ENCODE measurements around the gene ICAM2.
"Not testable (repeated sequence)": the region's sequence is repeated elsewhere in the genome, so short reads cannot be mapped to it uniquely, and the experiment has no call there.

ICAM2 gene

DNA sequence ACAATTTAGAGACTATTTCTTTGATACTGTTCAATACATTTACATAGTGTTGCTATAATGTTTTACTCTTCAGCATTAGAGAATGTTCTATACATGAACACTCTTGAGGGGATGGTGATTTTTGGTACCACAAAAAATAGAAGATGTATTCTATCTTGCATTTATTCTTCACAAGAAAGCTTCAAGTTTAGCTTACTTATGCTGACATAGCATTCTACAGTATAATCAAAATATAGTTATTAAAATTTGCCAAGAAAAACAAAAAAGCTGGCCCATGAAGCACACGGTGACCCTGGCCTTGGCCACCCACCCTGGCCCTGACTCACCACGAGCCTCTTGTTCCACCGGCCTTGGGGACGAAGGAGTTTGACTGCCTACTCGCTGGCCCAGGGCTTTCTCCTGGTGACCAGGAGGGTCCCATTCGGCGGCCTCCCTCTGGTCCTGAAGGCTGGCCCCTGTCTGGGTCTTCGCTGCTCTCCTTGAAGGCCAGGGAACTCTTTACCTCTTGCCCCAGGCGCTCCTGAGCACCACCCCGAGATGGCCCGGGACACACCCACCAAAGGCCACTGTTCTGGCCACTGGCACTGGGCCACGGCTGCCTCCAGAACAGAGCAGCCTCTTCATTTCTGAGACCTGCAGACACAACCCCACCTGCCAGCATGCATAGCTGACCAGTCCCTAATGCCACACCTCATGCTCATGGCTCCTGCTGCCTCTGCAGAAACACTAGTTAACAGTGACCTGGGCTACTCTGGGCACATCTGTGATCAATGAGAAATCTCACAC, 22.5 kb upstream of the ICAM2 start:
- DNase-seq (ENCODE audit: low spot score), result no peak

DNA sequence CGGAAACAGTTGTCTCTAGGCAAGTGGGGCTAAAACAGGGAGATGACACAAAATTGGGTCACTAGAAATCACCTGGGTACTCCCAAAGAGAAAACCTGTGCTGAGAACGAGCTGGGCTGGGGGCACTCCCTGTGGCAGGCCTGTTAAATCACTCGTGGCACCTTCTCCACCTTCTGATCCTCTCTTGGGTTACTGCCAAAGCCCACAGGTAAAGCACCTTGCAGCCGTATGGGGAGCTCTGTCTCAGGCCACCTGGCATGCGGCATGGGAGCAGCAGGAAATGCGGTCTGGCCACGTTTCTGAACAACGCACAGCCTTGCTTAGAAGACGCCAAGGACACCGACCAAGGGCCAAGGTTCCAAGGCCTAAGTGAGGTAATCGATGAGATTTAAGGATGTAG, 21.5 kb upstream of the ICAM2 start:
- no peak for DNase-seq (ENCODE audit: low spot score)

DNA sequence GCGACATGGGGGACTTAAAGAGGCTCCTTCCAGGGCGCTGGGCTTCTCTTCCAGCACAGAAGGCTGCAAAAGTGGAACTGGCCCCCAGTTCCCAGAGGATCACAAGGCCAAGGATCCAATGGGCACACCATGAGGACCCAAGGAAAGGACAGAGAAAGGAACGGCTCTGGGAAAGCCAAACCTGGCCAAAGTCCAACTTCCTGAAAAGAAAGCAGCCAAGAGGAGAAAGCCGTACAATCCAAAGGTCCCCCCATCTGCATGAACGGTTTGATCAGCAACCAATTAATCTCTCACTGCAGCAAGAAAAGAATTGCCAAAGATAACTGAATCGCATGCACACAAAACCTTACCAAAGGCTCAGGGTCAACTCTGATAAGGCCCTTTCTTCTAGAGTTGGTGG, 19.8 kb upstream of the ICAM2 start:
- no peak for DNase-seq (ENCODE audit: low spot score)

DNA sequence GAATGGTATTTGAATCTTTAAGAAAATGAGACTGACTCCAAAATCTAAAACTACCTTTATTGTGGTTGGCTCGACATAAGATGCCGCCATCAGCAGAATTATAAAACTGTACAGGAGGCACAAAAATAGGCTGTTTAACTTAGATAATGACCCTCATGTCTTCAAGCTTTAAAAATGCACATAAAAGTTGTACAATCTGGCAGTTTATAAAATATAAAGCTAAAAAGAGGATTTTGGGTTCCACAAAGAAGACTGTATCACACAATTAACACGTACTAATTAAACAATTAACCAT, 18.6 kb upstream of the ICAM2 start:
- no peak for DNase-seq (ENCODE audit: low spot score)

DNA sequence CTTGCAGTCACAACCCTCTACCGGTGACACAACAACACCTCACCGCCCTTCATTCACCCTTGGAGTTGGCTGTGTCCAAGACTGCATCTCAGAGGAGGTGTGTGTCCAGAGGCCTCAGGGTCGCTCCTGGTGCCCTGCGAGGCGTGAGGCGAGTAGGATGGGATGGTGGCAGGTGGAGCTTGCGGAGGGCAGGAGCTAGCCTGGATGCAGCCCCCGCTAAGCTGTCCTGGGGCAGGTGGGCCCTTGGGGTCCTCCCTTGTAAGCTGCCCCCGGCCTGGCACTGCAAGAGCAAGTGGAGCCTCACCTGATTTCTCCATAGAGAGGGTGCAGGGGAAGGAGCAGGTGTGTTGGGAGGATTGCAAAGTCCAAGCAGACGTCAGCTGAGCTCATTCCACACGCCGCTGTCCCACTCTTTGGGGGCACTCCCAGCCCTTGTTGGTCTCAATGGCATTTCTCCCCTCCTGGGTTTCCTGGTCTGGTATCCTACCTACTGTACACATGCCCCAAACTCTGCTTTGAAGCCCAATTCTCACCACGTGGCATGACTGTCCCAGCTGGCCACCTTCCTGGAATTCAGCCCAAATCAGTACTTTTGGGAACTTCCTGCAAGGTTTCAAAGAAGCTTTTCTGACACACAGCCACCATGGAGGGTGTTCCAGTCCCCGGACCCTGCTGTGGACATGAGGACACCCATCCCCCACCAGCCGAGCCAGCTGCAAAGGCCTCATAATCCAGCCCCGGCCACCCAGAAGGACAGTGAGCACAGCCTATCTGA, 18.1 kb upstream of the ICAM2 start:
- DNase-seq (ENCODE audit: low spot score), result no peak

DNA sequence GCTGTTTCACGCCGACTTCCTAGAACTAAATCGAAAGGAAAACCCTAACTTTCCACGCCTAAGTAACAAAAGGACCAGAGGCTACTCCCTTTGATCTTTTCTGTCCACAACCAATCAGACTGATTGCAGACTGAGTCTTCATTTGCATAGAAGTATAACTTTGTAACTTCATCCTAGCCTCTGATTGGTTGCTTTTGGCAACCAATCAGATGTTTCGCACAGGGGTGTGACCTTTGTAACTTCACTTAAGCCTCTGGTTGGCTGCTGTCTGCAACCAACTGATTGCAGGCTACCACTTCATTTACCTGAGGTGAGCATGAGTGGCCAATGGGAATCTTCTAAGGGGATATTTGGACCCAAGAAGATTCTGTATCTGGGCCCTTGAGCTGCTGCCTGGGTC, 17.4 kb upstream of the ICAM2 start:
- no peak for DNase-seq (ENCODE audit: low spot score)

DNA sequence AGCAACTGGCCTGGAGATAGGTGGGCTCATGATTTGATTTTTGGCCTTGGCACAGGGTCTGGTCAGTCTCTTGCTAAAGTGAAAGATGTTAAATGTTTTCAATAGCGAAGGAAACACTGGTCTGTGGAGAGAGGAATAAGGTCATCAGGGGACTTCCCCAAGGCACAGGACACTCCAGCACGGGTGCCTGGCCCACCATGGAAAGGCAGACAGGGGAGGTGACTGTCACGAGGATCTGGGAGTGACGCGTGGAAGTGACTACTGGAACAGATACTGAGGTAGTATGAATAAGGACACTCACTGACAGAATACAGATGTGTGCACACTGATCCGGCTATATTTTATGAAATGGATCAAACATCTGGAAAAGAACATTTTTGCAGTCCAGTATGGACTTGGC, 16.7 kb upstream of the ICAM2 start:
- no peak for DNase-seq (ENCODE audit: low spot score)

DNA sequence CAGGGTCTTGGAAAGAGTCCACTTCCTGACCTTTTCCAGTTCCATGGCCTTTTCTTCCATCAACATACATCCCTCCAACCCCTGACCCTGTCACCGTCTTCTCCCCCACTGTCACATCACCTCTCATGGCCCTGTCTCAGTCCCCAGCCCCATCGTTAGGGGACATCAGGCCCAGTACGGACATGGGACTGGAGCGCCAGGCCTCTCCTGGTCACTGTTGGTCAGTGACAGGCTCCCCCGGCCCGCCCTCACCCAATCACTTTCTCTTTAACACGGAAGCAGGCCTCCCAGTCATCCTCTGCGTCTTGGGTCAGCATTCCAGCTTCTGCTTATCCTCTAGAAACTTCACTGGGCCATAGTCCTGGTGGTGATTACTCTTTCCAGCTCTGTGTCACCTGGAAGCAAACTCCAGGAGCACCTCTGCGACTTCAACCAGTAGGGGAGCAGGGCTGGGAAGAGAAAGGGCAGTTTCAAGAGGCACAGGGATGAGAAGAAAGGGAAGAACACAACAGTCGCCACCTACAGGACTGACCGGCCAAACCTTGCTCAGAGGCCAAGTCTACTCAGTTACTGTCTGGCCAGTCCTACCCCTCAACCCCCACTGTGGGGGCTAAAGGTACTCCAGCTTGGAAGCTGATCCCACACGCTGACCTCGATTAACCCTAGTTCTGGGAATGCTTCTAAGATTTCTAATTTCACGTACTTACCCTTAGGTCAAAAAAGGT, 15.9 kb upstream of the ICAM2 start:
- DNase-seq (ENCODE audit: low spot score), result no peak

DNA sequence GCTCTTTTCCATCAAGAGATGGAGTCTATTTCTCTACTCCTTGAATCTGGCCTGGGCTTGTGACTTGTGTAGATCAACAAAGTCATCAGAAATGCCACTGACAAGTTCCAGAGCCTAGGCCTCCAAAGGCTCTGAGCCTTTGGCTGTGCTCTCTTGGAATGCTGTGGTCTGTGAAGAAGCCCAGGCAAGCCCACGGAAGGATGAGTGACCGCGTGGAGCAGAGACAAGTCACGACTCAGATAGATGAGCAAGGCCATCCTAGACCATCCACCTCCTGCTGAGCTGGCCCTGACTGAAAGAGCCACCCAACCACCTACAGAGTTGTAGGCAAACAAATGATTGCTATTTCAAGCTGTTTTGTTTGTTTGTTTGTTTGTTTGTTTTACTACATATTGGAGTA, 11.6 kb upstream of the ICAM2 start:
- no peak for DNase-seq (ENCODE audit: low spot score)

DNA sequence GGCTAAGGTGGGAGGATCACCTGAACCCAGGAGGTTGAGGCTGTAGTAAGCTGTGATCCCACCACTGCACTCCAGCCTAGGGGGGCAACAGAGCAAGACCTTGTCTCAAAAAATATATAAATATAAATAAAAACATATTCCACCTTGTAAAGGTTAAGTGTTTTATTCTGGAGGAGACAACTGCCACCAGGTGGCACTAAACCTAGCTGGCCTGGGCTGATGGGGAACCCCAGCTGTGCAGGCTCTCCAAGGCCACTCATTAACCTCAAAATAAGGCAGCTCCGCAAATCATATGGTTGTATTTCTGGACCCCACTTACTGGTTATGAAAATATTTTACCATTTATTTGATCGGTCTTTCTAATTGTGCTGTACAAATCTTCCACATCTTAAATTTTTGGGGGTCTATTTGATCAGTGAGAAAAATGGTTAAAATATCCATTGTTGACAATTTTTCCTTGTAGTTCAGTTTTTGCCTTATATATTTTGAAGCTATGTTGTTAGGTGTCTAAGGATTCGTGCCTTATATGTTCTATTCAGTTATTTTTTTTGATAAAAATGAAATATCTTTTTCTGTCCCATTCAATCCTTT, 8.5 kb upstream of the ICAM2 start:
- peak; percentile 66 for DNase-seq (ENCODE audit: low spot score)

DNA sequence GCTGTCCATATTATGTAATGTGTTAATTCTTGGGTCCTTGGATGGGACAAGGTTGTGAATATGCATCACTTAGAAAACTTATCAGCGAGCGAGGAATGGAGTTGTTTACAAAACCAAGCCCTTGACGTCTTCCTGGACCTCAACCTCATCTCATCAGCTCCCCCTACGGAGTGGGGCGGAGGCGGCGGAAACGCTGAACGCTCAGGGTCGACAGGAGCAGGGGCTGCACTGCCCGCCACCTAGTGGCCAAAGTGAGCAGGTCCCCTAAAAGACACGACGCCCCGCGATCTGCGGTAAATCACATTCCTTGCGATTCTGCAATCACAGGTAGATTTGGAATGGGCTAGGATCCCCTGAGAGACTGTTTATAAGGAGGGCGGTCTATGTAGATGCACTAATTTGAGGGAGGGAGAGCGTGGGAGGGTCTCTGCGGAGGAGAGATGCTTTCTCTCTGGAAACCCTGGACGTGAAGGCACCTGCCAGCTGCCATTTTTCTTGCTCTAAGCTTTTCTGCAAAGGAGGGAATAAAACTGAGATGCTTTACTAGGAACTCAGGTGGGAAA, 5.4 kb upstream of the ICAM2 start:
- DNase-seq (ENCODE audit: low spot score), result peak; percentile 38

DNA sequence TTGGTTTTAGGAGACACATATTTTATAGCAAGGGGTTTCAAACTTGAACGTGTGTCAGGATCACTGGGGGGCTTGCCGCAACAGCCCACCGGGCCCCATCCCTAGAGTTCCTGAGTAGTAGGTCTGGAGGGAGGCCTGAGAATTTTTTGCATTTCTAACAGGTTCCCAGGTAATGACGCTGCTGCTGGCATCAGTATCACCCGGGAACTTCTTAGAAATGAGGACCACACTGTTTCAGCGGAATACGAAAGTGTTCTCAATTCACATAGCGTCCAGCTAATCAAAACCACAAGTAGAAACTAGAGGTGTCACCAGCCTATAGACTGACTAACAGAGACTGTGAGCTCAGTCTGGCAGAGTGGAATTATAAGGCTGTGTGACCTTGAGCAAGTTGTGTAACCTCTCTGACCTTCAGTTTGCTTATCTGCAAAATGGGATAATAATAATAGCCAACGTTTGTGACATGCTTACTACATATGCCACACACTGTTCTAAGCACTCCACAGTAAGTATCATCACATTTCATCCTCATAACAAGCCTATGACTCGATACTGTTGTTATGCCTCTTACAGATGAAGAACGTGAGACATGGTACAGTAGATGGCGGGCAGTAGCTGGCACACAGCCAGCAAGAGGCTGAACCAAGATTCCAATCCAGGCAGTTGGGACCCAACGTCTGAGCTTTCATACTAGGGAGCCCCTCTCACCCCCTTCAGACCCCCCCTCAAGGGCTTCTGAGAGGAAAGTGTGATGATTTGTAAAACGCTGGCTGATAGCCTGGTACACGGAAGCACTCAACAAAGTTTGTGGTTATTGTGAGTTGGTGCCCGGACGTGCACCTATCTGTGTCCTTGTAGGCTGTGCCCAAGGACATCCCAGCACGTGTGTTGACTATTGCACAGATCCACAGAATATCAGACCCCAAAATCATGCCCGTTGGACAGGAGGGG, 4.6 kb upstream of the ICAM2 start:
- DNase-seq (ENCODE audit: low spot score), result no peak

DNA sequence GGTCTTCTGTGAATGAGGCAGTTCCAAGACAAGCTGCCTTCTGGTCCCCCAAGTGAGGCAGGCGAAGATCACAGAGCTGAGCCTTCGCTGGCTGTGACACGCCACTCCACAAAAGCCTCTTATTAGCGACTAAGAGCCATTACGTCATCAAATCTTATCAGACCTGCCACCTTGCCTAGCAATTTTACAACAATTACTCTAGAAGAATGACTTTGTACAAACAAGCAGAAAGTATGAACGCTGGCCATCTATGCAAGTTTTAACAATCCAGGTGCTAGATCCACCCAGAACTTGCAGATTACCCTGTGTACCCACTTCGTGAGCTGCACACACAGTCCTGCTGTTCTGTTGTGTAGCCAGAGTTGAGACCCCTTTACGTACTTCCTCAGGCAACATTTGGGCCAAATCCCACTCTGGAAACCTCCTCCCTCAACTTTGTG, 3.8 kb upstream of the ICAM2 start:
- DNase-seq (ENCODE audit: low spot score), result no peak

DNA sequence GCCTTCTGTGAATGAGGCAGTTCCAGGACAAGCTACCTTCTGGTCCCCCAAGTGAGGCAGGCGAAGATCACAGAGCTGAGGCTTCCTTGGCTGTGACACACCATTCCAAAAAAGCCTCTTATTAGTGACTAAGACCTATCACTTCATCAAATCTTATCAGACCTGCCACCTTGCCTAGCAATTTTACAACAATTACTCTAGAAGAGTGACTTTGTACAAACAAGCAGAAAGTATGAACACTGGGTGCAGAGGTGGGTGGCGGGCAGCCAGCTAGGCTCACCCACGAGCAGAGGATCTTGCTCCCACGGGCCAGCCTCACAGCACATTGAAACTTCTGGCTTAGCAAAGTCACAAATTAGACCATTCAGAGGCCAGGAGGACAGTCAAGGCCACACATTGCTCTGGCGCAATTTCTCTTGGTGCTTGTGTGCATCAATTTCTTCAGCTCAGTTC, 2.2 kb upstream of the ICAM2 start:
- DNase-seq (ENCODE audit: low spot score), result no peak

DNA sequence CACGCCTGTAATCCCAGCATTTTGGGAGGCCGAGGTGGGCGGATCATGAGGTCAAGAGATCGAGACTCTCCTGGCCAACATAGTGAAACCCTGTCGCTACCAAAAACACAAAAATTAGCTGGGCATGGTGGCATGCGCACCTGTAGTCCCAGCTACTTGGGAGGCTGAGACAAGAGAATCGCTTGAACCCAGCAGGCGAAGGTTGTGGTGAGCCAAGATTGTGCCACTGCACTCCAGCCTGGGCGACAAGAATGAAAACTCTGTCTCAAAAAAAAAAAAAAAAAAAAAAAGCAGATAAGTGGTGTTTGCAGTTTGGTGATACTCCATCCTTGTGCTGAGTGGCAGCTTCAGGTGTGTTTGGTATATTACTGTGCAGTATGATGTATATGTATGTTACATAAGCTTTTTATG, 877 bp downstream of the ICAM2 start:
- not testable (repeated sequence) for DNase-seq (ENCODE audit: low spot score)

DNA sequence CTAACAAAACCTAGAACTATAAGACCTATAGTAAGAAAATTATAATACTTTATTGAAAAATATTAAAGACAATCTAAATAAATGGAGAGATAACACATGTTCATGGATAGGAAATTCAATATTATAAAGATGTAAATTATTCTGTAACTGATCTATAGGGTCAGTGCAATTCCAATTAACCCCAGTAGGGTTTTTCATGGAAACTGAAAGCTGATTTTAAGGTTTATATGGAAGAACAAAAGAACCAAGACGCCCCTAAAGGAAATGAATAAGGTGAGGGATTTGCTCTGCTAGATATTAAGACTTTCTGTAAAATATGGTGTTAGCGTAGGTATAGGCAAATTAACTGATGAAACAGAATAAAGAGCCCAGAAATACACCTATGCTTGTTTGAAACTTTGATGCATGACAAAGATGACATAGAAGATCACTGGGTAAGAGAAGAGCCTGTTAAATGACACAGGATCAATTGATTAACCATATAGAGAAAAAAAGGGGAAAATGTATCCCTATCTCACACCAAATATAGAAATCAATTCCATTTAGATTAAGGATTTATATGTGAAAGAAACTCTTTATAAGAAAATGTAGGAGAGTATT, 3.0 kb downstream of the ICAM2 start:
- no peak for DNase-seq (ENCODE audit: low spot score)

DNA sequence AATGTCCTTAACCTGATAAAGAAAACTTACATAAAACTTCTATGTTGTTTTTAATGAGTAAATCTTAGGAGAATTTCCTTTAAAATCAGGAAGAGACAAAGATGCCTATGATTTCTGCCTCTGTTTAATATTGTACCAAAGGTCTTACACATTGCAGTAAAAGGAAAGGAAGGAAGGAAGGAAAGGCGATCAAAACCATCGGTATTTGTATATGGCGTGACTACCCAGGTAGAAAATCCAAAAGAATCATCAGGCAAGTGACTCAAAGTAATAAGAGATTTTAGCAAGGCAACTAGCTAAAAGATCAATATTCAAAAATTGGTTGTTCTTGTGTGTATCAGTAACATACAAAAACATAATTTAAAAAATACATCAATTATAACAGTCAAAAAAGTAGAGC, 3.5 kb downstream of the ICAM2 start:
- no peak for DNase-seq (ENCODE audit: low spot score)

DNA sequence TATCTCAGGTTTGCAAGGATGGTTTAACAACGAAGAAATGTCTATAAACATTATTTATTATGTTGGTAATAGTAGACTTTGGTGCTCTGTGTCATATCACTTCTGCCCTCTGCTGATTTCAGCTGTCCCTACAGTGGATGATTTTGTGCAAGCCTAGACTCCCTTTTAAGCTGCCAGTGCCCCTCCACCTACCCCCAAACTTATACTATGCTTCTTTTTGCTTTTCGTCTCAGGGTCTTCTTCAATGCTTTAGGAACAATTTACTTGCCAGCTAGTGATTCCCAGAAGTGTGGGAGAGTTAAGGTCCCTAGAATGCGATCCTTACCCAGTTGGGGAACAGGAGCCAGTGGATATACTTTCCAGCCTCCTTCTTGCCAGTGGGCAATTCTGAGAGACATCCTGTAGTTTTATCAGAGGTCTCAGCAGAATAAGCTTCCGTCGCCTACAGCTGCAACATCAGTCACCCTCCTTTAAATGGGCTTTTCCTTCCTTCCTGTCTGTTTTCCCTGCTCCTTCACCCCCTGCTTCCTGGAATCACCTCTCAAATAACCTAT, 4.1 kb downstream of the ICAM2 start:
- no peak for DNase-seq (ENCODE audit: low spot score)

DNA sequence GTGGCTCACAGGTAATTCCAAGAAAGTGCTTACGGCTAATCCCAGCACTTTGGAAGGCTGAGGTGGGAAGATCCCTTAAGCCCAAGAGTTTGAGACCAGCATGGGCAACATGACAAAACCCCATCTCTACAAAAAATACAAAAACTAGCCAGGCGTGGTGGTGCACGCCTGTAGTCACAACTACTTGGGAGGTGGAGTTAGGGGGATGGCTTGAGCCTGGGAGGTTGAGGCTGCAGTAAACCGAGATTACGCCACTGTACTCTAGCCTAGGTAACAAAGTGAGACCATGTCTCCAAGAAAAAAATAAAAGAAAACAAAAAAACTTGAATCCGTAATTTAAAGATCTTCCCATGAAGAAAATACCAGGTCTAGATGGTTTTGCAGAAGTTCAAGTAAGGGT, 5.0 kb downstream of the ICAM2 start:
- DNase-seq (ENCODE audit: low spot score), result no peak
